Testis (tissue), 2 donors: Measurements from ENCODE around the gene TCAF1.

ENCODE experiments used
- POLR2A ChIP-seq: fragments of 450-650 bp; IDR thresholded peaks from one replicate; pipeline ENCODE4 v1.6.1; 2017; ENCODE audit warnings: antibody characterized with exemption, mild to moderate bottlenecking, moderate library complexity
- TF ChIP-seq, protein P1 (sequence below), 3 experiments: fragments of 450-650 bp in 2 of 3; fragments of 200-600 bp in 1 of 3; sonication (generic) in 1 of 3; IDR thresholded peaks; one replicate each; pipeline ENCODE4 v1.5.1; 2016 to 2019; ENCODE audit warnings: antibody characterized with exemption in 3 of 3, mild to moderate bottlenecking in 2 of 3, moderate library complexity in 1 of 3

DNA sequence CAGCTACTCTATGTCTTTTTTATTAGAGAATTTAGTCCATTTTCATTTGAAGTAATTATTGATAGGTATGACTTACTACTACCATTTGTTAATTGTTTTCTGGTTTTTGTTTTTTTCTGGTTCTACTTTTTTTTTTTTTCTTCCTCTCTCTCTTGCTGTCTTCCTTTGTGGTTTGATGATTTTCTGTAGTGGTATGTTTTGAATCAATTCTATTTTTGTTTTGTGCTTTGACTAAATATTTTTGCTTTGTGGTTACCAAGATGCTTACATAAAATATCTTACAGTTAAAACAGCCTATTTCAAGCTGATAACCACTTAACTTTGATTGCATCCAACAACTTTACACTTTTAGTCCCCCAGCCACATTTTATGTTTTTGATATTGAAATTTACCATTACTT, 29.8 kb upstream of the TCAF1 start:
- TF ChIP-seq, protein P1, sequence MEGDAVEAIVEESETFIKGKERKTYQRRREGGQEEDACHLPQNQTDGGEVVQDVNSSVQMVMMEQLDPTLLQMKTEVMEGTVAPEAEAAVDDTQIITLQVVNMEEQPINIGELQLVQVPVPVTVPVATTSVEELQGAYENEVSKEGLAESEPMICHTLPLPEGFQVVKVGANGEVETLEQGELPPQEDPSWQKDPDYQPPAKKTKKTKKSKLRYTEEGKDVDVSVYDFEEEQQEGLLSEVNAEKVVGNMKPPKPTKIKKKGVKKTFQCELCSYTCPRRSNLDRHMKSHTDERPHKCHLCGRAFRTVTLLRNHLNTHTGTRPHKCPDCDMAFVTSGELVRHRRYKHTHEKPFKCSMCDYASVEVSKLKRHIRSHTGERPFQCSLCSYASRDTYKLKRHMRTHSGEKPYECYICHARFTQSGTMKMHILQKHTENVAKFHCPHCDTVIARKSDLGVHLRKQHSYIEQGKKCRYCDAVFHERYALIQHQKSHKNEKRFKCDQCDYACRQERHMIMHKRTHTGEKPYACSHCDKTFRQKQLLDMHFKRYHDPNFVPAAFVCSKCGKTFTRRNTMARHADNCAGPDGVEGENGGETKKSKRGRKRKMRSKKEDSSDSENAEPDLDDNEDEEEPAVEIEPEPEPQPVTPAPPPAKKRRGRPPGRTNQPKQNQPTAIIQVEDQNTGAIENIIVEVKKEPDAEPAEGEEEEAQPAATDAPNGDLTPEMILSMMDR (IDR thresholded peaks at IDR 0.05) = no peak
- no peak for TF ChIP-seq POLR2A
